NCI-H2196 treated with DMSO at 0.1 percent for 48 hours (cell line): ENCODE results near the gene POM121C.
"Not testable (repeated sequence)": the region's sequence is repeated elsewhere in the genome, so short reads cannot be mapped to it uniquely, and the experiment has no call there.

ENCODE experiments used
- DNase-seq: peaks from one replicate; lab custom pipeline; 2025; ENCODE audit not compliant: unreplicated experiment; lab: John Stamatoyannopoulos, UW

The POM121C gene

GRCh38 chr7:75439000-75439399, 47.1 kb downstream of the POM121C start:
- not testable (repeated sequence) for DNase-seq

DNA sequence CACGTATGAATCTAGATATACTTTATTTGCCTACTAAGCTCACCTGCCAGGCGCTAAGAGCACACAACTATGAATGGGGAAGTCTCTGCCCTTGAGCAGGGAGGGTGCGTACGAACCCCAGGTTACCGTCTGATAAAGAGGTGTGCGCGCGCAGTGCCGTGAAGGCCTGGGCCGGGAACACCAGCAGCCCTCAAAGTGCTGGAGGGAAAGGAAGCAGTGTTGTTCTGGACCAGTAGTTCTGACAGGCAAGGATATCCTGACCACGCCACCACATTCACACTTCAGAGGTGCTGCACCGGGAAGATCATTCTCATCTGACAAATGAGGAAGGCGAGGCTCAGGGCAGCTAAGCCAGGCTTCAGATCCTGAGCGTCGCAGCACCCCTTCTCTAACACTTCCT, 62.6 kb downstream of the POM121C start:
- DNase-seq: not testable (repeated sequence)

- not testable (repeated sequence) for DNase-seq
These were observed 64.0 kb downstream of the POM121C start for GRCh38 chr7:75421798-75422710.

GRCh38 chr7:75420152-75420551, 65.9 kb downstream of the POM121C start:
- not testable (repeated sequence) for DNase-seq

GRCh38 chr7:75419693-75420092, 66.4 kb downstream of the POM121C start:
- DNase-seq: not testable (repeated sequence)

GRCh38 chr7:75419210-75419609, 66.9 kb downstream of the POM121C start:
- not testable (repeated sequence) for DNase-seq

DNA sequence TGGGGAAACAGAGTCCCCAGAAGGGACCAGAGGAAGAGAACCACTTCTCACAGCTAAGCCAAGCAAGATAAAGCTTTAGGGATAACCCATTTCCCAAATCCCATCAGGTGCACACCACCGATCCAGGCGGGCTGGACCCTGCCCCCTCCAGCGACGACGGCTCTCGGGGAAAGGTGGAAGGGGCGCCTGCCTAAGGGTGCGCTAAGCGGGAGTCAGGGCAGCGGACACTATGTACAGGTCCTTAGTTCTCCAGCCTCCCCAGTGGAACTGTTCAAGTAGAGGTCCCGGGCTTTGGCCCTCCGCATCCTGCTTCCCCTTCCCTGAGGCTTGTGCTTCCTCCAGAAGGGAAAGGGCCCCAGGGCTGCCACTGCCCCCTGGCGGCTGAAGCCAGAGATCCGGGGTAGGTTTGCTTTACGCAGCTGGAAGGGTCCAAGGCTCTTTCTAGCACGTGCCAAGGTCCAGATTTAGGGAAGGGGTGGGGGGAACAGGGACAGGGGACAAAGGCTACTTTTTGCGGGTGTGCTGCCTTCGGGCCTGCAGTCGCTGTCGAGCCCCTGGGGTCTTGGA, 67.7 kb downstream of the POM121C start:
- not testable (repeated sequence) for DNase-seq

- DNase-seq: not testable (repeated sequence)
These were observed 69.3 kb downstream of the POM121C start for GRCh38 chr7:75416787-75417186.

GRCh38 chr7:75415829-75416373, 70.2 kb downstream of the POM121C start:
- DNase-seq: not testable (repeated sequence)

DNA sequence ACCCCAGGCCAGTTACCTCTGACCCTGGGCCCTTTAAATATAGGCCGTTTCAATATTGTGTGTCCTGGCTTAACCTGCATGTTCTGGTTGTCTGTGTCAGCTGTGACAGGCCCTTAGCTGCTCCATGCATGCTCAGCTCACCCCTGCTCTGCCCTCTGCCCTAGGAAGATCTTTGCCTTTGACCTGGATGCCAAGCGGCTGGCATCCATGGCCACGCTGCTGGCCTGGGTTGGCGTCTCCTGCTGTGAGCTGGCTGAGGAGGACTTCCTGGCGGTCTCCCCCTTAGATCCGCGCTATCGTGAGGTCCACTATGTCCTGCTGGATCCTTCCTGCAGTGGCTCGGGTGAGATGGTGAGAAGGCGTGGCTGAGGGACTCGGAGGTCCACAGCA, 70.7 kb downstream of the POM121C start:
- not testable (repeated sequence) for DNase-seq

DNA sequence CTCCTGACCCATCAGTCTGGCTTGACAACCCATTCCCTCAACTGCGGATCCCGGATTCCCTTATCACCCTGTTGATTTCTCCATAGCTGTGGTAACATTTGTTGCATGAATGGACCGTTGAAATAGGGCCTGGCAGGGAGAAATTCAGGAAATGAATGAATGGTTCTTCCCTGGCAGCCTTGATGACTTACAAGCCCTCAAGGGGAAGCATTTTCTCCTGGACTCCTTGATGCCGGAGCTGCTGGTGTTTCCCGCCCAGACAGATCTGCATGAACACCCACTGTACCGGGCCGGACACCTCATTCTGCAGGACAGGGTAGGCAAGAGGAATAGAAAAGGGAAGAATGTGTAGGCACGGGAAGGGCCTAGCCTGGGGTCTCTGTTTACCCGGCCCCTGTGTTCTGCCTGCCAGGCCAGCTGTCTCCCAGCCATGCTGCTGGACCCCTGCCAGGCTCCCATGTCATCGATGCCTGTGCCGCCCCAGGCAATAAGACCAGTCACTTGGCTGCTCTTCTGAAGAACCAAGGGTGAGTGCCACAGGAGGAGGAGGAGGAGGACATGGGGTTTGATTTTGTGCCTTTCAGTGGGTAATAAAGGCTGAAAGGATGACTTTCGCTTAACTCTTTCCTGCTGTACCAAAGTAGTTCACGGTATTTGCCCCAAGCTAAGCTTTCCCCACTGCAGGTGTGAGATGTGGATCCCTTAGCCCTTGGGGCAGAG, 71.2 kb downstream of the POM121C start:
- not testable (repeated sequence) for DNase-seq

DNA sequence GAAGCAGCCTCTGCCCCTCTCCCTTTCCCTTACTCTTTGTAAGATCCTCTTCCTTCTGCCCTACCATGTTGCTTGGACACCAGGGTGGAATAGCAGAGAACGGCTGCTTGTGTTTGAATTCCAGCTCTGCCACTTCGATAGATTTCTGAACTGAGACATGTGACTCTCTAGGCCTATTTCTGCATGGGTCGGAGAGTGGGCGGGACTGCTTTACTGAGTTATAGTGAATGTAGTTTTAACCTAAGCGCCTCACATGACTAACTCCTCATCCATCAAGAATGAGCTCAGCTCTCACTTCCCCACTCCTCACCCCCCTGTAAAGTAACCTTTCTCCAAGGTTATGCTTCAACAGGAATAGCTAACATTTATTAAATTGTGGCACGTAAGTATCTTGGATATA, 71.9 kb downstream of the POM121C start:
- not testable (repeated sequence) for DNase-seq

GRCh38 chr7:75410823-75411173, 75.3 kb downstream of the POM121C start:
- DNase-seq: not testable (repeated sequence)

GRCh38 chr7:75409880-75410822, 75.9 kb downstream of the POM121C start:
- DNase-seq: not testable (repeated sequence)

- not testable (repeated sequence) for DNase-seq
These were observed 81.4 kb downstream of the POM121C start for GRCh38 chr7:75404663-75405062.

DNA sequence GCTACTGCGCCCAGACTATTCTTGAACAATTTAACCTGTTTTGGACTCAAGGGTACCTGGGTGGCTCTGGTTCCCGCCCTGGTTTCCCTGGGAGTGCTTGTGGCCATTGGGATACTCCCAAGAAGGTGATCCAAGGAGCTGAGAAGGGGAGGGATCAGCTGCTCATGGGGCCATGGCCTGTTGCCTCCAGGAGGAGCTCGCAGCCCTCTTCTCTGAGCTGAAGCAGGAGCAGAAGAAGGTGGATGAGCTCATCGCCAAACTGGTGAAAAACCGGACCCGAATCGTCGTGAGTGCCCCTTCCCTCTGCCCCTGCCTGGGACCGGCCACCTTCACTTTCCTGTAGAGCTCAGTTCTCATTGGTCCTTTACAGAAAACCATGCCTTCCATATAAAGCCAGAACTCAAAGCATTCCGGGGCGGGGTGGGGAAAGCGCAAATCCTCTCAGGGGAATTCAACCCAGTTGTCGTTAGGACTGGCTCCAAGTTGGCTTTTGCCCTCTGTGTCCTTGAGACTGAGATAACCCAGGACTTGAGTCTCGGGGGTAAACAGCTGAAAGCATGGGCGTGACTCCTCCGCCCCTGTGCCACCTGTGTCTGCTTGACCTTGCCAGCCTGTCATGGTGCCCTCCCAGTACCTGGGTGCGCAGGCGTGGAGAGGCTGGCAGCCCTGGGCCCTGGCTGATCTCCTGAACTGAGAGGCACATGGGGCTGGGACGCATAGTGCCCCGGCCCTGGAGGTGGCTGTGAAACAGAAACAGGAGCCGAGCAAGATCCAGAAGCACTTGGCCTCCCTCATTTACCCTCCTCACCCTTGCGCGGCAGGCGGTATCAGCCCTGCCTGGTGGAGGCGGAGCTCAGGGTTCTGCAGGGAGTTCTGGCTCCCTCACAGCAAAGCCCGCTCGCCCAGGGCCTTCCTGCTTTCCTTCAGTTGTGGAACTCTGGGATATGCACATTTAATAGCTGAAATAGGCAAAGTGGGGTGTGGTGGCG, 82.3 kb downstream of the POM121C start:
- DNase-seq: not testable (repeated sequence)

GRCh38 chr7:75400575-75400974, 85.5 kb downstream of the POM121C start:
- DNase-seq: not testable (repeated sequence)

DNA sequence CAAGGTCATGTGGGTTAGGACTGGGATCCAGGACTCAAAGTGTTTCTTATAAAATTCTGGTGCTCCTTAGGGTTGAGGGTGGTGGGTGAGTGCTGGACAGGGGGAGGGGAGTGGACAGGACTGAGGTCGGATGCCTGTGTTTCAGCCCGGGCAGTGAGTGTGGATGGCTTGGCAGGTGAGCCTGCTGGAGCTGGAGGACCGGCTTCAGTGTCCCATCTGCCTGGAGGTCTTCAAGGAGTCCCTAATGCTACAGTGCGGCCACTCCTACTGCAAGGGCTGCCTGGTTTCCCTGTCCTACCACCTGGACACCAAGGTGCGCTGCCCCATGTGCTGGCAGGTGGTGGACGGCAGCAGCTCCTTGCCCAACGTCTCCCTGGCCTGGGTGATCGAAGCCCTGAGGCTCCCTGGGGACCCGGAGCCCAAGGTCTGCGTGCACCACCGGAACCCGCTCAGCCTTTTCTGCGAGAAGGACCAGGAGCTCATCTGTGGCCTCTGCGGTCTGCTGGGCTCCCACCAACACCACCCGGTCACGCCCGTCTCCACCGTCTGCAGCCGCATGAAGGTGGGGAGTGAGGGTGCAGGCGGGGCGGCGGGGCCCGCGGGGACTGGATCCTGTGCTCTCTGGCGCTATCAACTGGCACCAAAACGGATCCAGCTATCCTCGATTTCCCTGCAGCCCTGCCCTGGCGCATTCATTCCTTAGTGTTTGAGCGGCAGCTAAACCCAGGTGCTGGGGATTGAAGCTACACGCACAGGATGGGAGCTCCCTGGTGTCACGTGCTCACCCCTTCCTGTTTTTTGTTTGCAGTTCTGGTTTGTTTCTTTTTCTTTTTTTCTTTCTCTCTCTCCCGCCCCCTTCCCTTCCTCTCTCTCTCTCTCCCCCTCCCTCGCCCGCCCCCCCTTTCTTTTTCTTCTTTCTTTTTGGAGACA, 87.1 kb downstream of the POM121C start:
- DNase-seq: not testable (repeated sequence)
